GM23338 (cell line): ENCODE measurements around the gene ZNF804B.

ENCODE experiments used
- CREB1 ChIP-seq: fragments of 250-450 bp; sonication (Bioruptor Pico); IDR thresholded peaks from 2 replicates; pipeline ENCODE4 v1.5.0; 2020; ENCODE audit warnings: low read depth, mild to moderate bottlenecking, moderate library complexity
- CTCF ChIP-seq, 2 experiments: fragments of 200-600 bp in 1 of 2; sonication (generic) in 1 of 2; conservative IDR thresholded peaks; 2 replicates each; pipeline versions ENCODE4 v1.5.1 to v1.6.1; 2016 to 2017; ENCODE audit warnings: antibody characterized with exemption in 2 of 2, low read depth in 2 of 2, mild to moderate bottlenecking in 2 of 2, moderate library complexity in 1 of 2
- EZH2 ChIP-seq: fragments of 200-600 bp; sonication (generic); IDR thresholded peaks from one replicate; pipeline ENCODE4 v1.8.0; 2017; ENCODE audit warnings: antibody characterized with exemption, mild to moderate bottlenecking, low read depth; ENCODE audit not compliant: unreplicated experiment
- EZH2phosphoT487 ChIP-seq: fragments of 200-600 bp; sonication (generic); IDR thresholded peaks from one replicate; pipeline ENCODE4 v1.8.1; 2018; ENCODE audit warnings: antibody characterized with exemption; ENCODE audit not compliant: unreplicated experiment

GRCh38 chr7:88795553-88795952 is 36.1 kb downstream of the ZNF804B start, which contains the start of gene TEX47:
- TF ChIP-seq CTCF (conservative IDR thresholded peaks at IDR 0.05; ENCODE audit: low read depth in 2 of 2) (no peak), EZH2 (no peak), CREB1 (CRISPR knock-in tag) (no peak), EZH2phosphoT487 (no peak)
